Breast epithelium (tissue), 4 donors: ENCODE measurements around the gene NCOA6. TPM values are rescaled to one million over a fixed set of nuclear protein-coding genes. Genes with fewer than 3 reads are reported as not detected.
"Not testable (repeated sequence)": the region's sequence is repeated elsewhere in the genome, so short reads cannot be mapped to it uniquely, and the experiment has no call there.

Experiments
- DNase-seq, 2 donors: peaks; one replicate each; pipeline ENCODE4 v3.0.0-alpha.2; 2019; ENCODE audit warnings: low spot score in 2 of 2
- H3K27ac ChIP-seq, 2 donors: fragments of 200-600 bp; sonication (generic) in 1 of 2; one replicate each; pipeline ENCODE4 v1.5.1; 2016 to 2019; ENCODE audit warnings: mild to moderate bottlenecking in 1 of 2
- H3K27me3 ChIP-seq, 2 donors: fragments of 200-600 bp; sonication (generic) in 1 of 2; one replicate each; pipeline versions ENCODE4 v1.5.1 to v1.6.0; 2017 to 2019; ENCODE audit warnings: control low read depth in 1 of 2, mild to moderate bottlenecking in 1 of 2
- H3K36me3 ChIP-seq: fragments of 200-600 bp; one replicate; pipeline ENCODE4 v1.5.1; 2019
- H3K4me1 ChIP-seq, 2 donors: fragments of 200-600 bp; sonication (generic); one replicate each; pipeline ENCODE4 v1.5.1; 2016 to 2019; ENCODE audit warnings: control low read depth in 1 of 2
- H3K4me3 ChIP-seq, 3 donors: fragments of 200-600 bp; sonication (generic); 1 replicate in 2 of 3; 2 replicates in 1 of 3; pipeline ENCODE4 v1.5.1; 2016 to 2019; ENCODE audit warnings: mild to moderate bottlenecking in 3 of 3, moderate library complexity in 2 of 3
- H3K9me3 ChIP-seq, 2 donors: fragments of 200-600 bp; sonication (generic) in 1 of 2; one replicate each; pipeline ENCODE4 v1.5.1; 2016 to 2019; ENCODE audit warnings: control low read depth in 1 of 2
- POLR2A ChIP-seq: fragments of 450-650 bp; IDR thresholded peaks from one replicate; pipeline ENCODE4 v1.6.1; 2016; ENCODE audit warnings: antibody characterized with exemption, mild to moderate bottlenecking, moderate library complexity
- POLR2AphosphoS5 ChIP-seq, 3 donors: sonication (generic); formaldehyde crosslinking; IDR thresholded peaks; one replicate each; pipeline ENCODE4 v1.6.1; 2017; ENCODE audit warnings: antibody characterized with exemption in 3 of 3
- intact Hi-C: fragments of 100-400 bp; cut with DNase I; formaldehyde crosslinking; loops from one replicate; pipeline ENCODE4 v1.15.1; 2023; ENCODE audit warnings: low total_unique reads
- total RNA-seq, 3 donors: library from RNA; depleted of rRNA; stranded (reverse); fragments of >200 nt; gene quantifications; one replicate each; pipeline ENCODE4 v1.1.0, GENCODE V29; 2016
- TF ChIP-seq, protein P1 (sequence below), 3 donors: fragments of 450-650 bp; IDR thresholded peaks; one replicate each; pipeline ENCODE4 v1.5.1; 2016 to 2017; ENCODE audit warnings: antibody characterized with exemption in 3 of 3, mild to moderate bottlenecking in 3 of 3, moderate library complexity in 3 of 3

Gene NCOA6
- total RNA-seq, 3 donors from 2014 or later: 20.0 to 20.6 (median 20.3) TPM

DNA sequence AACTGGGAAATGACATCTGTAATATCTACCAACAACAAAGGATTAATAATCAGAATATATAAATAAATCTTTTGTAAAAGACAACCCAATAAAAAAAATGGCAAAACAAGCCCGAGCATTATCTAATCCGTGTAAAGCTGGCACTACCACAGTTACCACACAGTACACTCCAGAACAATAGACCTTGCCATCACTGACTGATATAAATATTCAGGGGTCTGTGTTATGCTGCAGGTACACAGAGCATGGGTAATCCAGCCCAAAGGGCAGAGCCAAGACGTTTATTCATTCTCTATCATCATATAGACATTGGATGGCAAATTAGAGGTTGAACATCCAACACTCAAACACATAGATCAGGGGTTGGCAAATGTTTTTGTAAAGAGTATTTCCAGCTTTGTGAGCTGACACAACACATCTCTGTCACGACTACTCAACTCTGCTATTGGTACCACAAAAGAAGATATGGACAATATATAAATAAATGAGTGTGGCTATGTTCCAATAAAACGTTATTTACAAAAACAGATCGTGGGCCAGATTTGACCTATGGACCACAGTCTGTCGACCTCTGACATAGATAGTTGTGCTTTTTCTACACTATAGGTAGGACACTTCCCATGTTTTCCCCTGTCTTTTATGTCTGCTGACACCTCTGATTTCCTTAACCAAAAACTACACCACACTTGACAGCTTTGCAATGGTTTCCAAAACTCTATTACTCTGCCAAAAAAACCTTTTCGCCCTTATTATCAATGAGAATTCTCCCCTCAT is 4.5 kb downstream of the NCOA6 start:
- TF ChIP-seq, protein P1, sequence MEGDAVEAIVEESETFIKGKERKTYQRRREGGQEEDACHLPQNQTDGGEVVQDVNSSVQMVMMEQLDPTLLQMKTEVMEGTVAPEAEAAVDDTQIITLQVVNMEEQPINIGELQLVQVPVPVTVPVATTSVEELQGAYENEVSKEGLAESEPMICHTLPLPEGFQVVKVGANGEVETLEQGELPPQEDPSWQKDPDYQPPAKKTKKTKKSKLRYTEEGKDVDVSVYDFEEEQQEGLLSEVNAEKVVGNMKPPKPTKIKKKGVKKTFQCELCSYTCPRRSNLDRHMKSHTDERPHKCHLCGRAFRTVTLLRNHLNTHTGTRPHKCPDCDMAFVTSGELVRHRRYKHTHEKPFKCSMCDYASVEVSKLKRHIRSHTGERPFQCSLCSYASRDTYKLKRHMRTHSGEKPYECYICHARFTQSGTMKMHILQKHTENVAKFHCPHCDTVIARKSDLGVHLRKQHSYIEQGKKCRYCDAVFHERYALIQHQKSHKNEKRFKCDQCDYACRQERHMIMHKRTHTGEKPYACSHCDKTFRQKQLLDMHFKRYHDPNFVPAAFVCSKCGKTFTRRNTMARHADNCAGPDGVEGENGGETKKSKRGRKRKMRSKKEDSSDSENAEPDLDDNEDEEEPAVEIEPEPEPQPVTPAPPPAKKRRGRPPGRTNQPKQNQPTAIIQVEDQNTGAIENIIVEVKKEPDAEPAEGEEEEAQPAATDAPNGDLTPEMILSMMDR (IDR thresholded peaks at IDR 0.05): no peak
- TF ChIP-seq POLR2A: no peak
- TF ChIP-seq POLR2AphosphoS5 (IDR thresholded peaks at IDR 0.05): no peak
- Histone ChIP-seq H3K4me3 (no peak overlapping the region), H3K27me3 (no peaks in the 10 kb centered on the region), H3K27ac (no peak overlapping the region), H3K9me3 (no peaks in the 10 kb centered on the region), H3K4me1 (no peaks in the 10 kb centered on the region), H3K36me3 (no peaks in the 10 kb centered on the region)
- intact Hi-C loops: no loop called here
- no peak for DNase-seq

DNA sequence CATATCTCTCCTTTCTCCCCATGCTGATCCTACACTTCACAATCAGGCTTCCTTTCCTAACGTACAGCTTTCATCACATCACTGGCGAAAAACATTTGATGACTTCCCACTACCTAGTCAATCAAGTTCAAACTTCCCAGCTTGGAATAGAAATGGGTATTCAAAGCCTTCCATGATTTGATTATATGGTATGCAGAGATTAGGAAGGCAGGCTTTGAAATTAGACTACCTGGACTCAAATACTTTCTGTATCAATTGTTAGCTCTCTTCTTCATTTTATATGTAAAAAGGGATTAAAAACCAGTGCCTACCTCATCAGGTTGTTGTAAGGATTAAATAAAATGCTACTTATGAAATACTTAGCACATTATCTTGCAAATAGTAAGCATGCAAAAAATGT is 7.7 kb downstream of the NCOA6 start:
- TF ChIP-seq POLR2A: no peak
- TF ChIP-seq, protein P1 (IDR thresholded peaks at IDR 0.05): no peak
- TF ChIP-seq POLR2AphosphoS5 (IDR thresholded peaks at IDR 0.05): no peak
- intact Hi-C loops: no loop called here
- no peaks in the 10 kb centered on the region for H3K4me1 ChIP-seq

DNA sequence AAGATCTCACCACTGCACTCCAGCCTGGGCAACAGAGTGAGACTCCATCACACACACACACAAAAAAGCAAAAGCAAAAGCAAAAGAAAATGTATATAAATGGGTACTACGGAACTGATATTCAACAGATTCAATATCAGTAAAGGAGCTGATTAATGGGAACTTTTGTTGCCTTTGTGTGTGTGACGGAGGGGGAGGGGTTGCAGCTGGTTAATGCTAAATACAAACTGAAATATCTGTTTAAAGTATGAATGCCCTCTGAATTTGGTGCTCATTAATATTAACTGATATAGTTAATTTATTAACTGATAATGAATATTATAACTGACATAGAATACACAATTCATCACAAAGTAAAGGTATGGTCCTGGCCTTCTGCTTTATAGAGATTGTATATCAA is 8.4 kb downstream of the NCOA6 start:
- H3K27ac ChIP-seq: no peak overlapping the region
- H3K9me3 ChIP-seq: no peaks in the 10 kb centered on the region
- no peak overlapping the region for H3K4me3 ChIP-seq
- intact Hi-C loops: no loop called here
- no peak for DNase-seq
- H3K4me1 ChIP-seq: no peaks in the 10 kb centered on the region
- no peaks in the 10 kb centered on the region for H3K27me3 ChIP-seq
- no peak for TF ChIP-seq POLR2AphosphoS5 (IDR thresholded peaks at IDR 0.05)
- no peak for TF ChIP-seq POLR2A
- TF ChIP-seq, protein P1 (IDR thresholded peaks at IDR 0.05): no peak
- no peaks in the 10 kb centered on the region for H3K36me3 ChIP-seq

More for the DNA sequence above, 7.7 kb downstream of the NCOA6 start:
- no peak for DNase-seq
- H3K36me3 ChIP-seq: no peaks in the 10 kb centered on the region
- no peak overlapping the region for H3K4me3 ChIP-seq
- no peaks in the 10 kb centered on the region for H3K9me3 ChIP-seq
- no peaks in the 10 kb centered on the region for H3K27me3 ChIP-seq
- no peak overlapping the region for H3K27ac ChIP-seq

DNA sequence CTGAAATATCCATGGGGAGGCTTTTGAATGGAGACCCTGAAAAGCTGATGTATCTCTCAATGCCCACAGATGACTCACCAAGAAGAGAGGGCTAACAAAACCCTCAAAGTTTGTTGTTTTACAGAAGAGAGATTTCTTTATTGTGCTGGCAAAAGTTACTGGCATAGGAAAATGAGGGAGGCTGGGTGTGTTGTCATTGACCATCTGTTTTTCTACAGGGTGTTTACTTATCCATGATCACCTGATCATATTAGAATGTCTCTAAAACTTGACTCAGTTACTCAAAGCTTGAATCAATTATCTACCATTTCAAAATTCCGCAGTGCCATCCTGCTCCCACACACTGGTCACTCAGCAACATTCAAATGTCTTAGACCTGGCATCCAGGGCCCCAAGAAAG is 9.8 kb downstream of the NCOA6 start:
- Histone ChIP-seq H3K4me3 (no peak overlapping the region), H3K4me1 (no peaks in the 10 kb centered on the region), H3K36me3 (no peaks in the 10 kb centered on the region), H3K27ac (no peak overlapping the region), H3K9me3 (no peaks in the 10 kb centered on the region), H3K27me3 (no peaks in the 10 kb centered on the region)
- TF ChIP-seq POLR2AphosphoS5 (IDR thresholded peaks at IDR 0.05): no peak
- no peak for DNase-seq
- intact Hi-C loops: no loop called here

DNA sequence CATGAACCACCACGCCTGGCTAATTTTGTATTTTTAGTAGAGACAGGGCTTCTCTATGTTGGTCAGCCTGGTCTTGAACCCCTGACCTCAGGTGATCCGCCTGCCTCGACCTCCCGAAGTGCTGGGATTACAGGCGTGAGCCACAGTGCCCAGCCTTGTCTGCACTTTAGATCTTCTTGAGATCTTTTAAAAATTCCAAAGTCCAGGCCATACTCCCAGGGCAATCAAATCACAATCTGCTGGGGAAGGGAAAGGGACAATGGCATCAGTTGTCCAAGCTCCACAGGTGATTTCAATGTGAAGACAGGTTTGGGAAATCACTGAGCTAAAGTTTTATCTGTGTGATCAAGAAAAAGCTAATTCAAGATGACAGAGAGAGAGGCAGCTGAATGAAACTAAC is 16.9 kb downstream of the NCOA6 start:
- TF ChIP-seq POLR2AphosphoS5 (IDR thresholded peaks at IDR 0.05) (no peak), POLR2A (no peak)
- TF ChIP-seq, protein P1 (IDR thresholded peaks at IDR 0.05): no peak
- Histone ChIP-seq H3K27me3 (no peaks in the 10 kb centered on the region), H3K36me3 (no peaks in the 10 kb centered on the region), H3K9me3 (no peaks in the 10 kb centered on the region), H3K27ac (no peak overlapping the region), H3K4me1 (no peaks in the 10 kb centered on the region), H3K4me3 (no peak overlapping the region)
- no peak for DNase-seq
- intact Hi-C loops: no loop called here

DNA sequence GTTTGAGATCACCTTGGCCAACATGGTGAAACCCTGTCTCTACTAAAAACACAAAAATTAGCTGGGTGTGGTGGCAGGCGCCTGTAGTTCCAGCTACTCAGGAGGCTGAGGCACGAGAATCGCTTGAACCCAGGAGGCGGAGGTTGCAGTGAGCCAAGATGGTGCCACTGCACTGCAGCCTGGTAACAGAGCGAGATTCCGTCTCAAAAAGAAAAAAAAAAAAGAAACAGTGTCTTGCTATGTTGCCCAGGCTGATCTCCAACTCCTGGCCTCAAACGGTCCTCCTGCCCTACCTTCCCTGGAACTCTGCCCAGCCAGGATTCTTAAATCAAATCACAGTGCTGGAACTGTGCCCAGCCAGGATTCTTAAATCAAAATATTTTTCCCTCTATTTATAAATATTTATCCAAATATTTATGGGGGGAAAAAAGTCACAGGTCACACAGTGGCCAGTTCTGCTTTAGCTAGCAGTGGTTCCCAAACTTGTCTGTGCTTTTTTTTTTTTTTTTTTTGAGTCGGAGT is 17.4 kb downstream of the NCOA6 start:
- intact Hi-C loops, H3K4me1 ChIP-seq, H3K9me3 ChIP-seq: not testable (repeated sequence)

More for the DNA sequence above, 17.4 kb downstream of the NCOA6 start:
- not testable (repeated sequence) for H3K27ac ChIP-seq, H3K27me3 ChIP-seq, H3K36me3 ChIP-seq, H3K4me3 ChIP-seq, DNase-seq
